HuH-7 (cell line): ENCODE results near the gene FAT1.

ENCODE experiments used
- DNase-seq: peaks from one replicate; pipeline ENCODE4 v3.0.0; 2011; ENCODE audit warnings: low spot score

The FAT1 gene

GRCh38 chr4:186755550-186756519, 32.2 kb upstream of the FAT1 start:
- DNase-seq, result peak; percentile 13

- no peak for DNase-seq
These were observed 31.3 kb upstream of the FAT1 start for GRCh38 chr4:186754976-186755375.

- no peak for DNase-seq
These were observed 28.7 kb upstream of the FAT1 start for GRCh38 chr4:186752325-186752724.

GRCh38 chr4:186749611-186750281, 26.1 kb upstream of the FAT1 start:
- DNase-seq, result no peak

GRCh38 chr4:186746581-186746980, 22.9 kb upstream of the FAT1 start:
- DNase-seq, result no peak

- DNase-seq, result no peak
These were observed 19.6 kb upstream of the FAT1 start for GRCh38 chr4:186743261-186743660.

GRCh38 chr4:186740822-186741221, 17.2 kb upstream of the FAT1 start:
- DNase-seq, result no peak

GRCh38 chr4:186739802-186740434, 16.3 kb upstream of the FAT1 start:
- DNase-seq, result no peak

- no peak for DNase-seq
These were observed 15.7 kb upstream of the FAT1 start for GRCh38 chr4:186739317-186739716.

GRCh38 chr4:186738421-186738820, 14.8 kb upstream of the FAT1 start:
- DNase-seq, result no peak

- DNase-seq, result no peak
These were observed 13.8 kb upstream of the FAT1 start for GRCh38 chr4:186737427-186737826.

GRCh38 chr4:186736466-186736865, 12.8 kb upstream of the FAT1 start:
- DNase-seq, result no peak

GRCh38 chr4:186734251-186734650, 10.6 kb upstream of the FAT1 start:
- no peak for DNase-seq

GRCh38 chr4:186733778-186734177, 10.1 kb upstream of the FAT1 start:
- no peak for DNase-seq

GRCh38 chr4:186730621-186731020, 7.0 kb upstream of the FAT1 start:
- no peak for DNase-seq

- no peak for DNase-seq
These were observed 6.2 kb upstream of the FAT1 start for GRCh38 chr4:186729856-186730255.

GRCh38 chr4:186728631-186729271, 5.1 kb upstream of the FAT1 start:
- DNase-seq, result no peak

GRCh38 chr4:186727977-186728519, 4.4 kb upstream of the FAT1 start:
- no peak for DNase-seq

- DNase-seq, result no peak
These were observed 3.7 kb upstream of the FAT1 start for GRCh38 chr4:186727169-186727976.

- peak; percentile 26 for DNase-seq
These were observed 2.9 kb upstream of the FAT1 start for GRCh38 chr4:186726426-186727168.
